Measurements from ENCODE around the gene TMEM63B.
A peak's percentile ranks its signal among the peaks of the same experiment; 100 is the strongest.

TMEM63B gene

GRCh38 chr6:44127186-44128019 is at the start of gene TMEM63B, which contains the start of gene MRPL14:
Gene TMEM63B, plus strand, starts transcription at chr6:44127554. Its CDS starts 7,031 bp downstream, at chr6:44134585.
Gene MRPL14, minus strand, starts transcription at chr6:44127452. Its CDS starts 10,841 bp downstream, at chr6:44116611.
- TF ChIP-seq TEAD4 (IDR thresholded peaks at IDR 0.05), result no peak
- 0 out of 2 replicates have a peak, but pooled peaks have one; percentile 11 for TF ChIP-seq TCF12 (IDR thresholded peaks at IDR 0.05; ENCODE audit: low read depth)
- TF ChIP-seq NFIC (IDR thresholded peaks at IDR 0.05), result no peak
- TF ChIP-seq REST (IDR thresholded peaks at IDR 0.05; ENCODE audit: low read depth), result no peak
- no peak for TF ChIP-seq CREB1 (IDR thresholded peaks at IDR 0.05; ENCODE audit: low read depth)
- no peak for TF ChIP-seq FOXM1 (IDR thresholded peaks at IDR 0.05; ENCODE audit: borderline replicate concordance, low read depth)
- TF ChIP-seq YY1 (IDR thresholded peaks at IDR 0.05; ENCODE audit: low read depth), result no peak
- no peak for TF ChIP-seq EGR1 (IDR thresholded peaks at IDR 0.05)
- TF ChIP-seq TAF1 (IDR thresholded peaks at IDR 0.05; ENCODE audit: low read depth), result peak; percentile 53; the same call in 1 of the 2 replicates
- no peak; the same call in 1 of the 2 replicates for TF ChIP-seq ZBTB7A (IDR thresholded peaks at IDR 0.05; ENCODE audit: low read depth)
- no peak for TF ChIP-seq EP300 (IDR thresholded peaks at IDR 0.05; ENCODE audit: borderline replicate concordance)
- no peak for TF ChIP-seq RAD21 (IDR thresholded peaks at IDR 0.05; ENCODE audit: low read depth)
- no peak for TF ChIP-seq CEBPB (IDR thresholded peaks at IDR 0.05)
- peak; percentile 17; the same call in 1 of the 2 replicates for TF ChIP-seq USF1 (IDR thresholded peaks at IDR 0.05)
- peak; percentile 68 for TF ChIP-seq MAX (IDR thresholded peaks at IDR 0.05)

GRCh38 chr6:44078219-44078826 is 49.0 kb upstream of the TMEM63B start:
- no peak for TF ChIP-seq USF1 (IDR thresholded peaks at IDR 0.05)
- no peak for TF ChIP-seq CREB1 (IDR thresholded peaks at IDR 0.05; ENCODE audit: low read depth)
- TF ChIP-seq EGR1 (IDR thresholded peaks at IDR 0.05), result no peak
- no peak for TF ChIP-seq FOXM1 (IDR thresholded peaks at IDR 0.05; ENCODE audit: borderline replicate concordance, low read depth)
- TF ChIP-seq MAX (IDR thresholded peaks at IDR 0.05), result no peak
- no peak for TF ChIP-seq YY1 (IDR thresholded peaks at IDR 0.05; ENCODE audit: low read depth)
- TF ChIP-seq REST (IDR thresholded peaks at IDR 0.05; ENCODE audit: low read depth), result no peak

GRCh38 chr6:44078827-44079671 is 48.3 kb upstream of the TMEM63B start:
- TF ChIP-seq CREB1 (IDR thresholded peaks at IDR 0.05; ENCODE audit: low read depth) (no peak), RAD21 (IDR thresholded peaks at IDR 0.05; ENCODE audit: low read depth) (peak; percentile 99)

- no peak for TF ChIP-seq CREB1 (IDR thresholded peaks at IDR 0.05; ENCODE audit: low read depth)
- TF ChIP-seq TAF1 (IDR thresholded peaks at IDR 0.05; ENCODE audit: low read depth), result no peak
- TF ChIP-seq RAD21 (IDR thresholded peaks at IDR 0.05; ENCODE audit: low read depth), result no peak
- TF ChIP-seq TCF12 (IDR thresholded peaks at IDR 0.05; ENCODE audit: low read depth), result no peak
- no peak for TF ChIP-seq ZBTB7A (IDR thresholded peaks at IDR 0.05; ENCODE audit: low read depth)
- TF ChIP-seq USF1 (IDR thresholded peaks at IDR 0.05), result no peak
- TF ChIP-seq NFIC (IDR thresholded peaks at IDR 0.05), result no peak
- no peak for TF ChIP-seq REST (IDR thresholded peaks at IDR 0.05; ENCODE audit: low read depth)
- TF ChIP-seq TEAD4 (IDR thresholded peaks at IDR 0.05), result no peak
- TF ChIP-seq EGR1 (IDR thresholded peaks at IDR 0.05), result no peak
- TF ChIP-seq EP300 (IDR thresholded peaks at IDR 0.05; ENCODE audit: borderline replicate concordance), result no peak
- no peak for TF ChIP-seq YY1 (IDR thresholded peaks at IDR 0.05; ENCODE audit: low read depth)
- TF ChIP-seq FOXM1 (IDR thresholded peaks at IDR 0.05; ENCODE audit: borderline replicate concordance, low read depth), result no peak
- no peak for TF ChIP-seq CEBPB (IDR thresholded peaks at IDR 0.05)
- no peak for TF ChIP-seq MAX (IDR thresholded peaks at IDR 0.05)
These were observed 47.7 kb upstream of the TMEM63B start for GRCh38 chr6:44079672-44080071.
